ENCODE data around the gene NSUN5. TPM values are rescaled to one million over a fixed set of nuclear protein-coding genes. Genes with fewer than 3 reads are reported as not detected.

NSUN5 gene
- 10 to 100 TPM; 49.7 to 73.8 TPM for total RNA-seq

GRCh38 chr7:73308665-73309214 is at the start of gene NSUN5:
Gene NSUN5 (minus strand): TSS chr7:73308826. CDS start chr7:73308790, 36 bp downstream.
- Mint-ChIP-seq H3K27me3 (no peaks in the 10 kb centered on the region), H3K4me3 (peak within 1 kb of the TSS; percentile 95), H3K27ac (peak within 1 kb of the TSS; percentile 82 to 96), H3K36me3 (peaks cover 20% of the 10 kb centered on the region), H3K9me3 (no peaks in the 10 kb centered on the region), H3K4me1 (ENCODE audit: low read depth in 2 of 2) (peaks cover 30 to 31% of the 10 kb centered on the region in 2 donors)
- ATAC-seq = peak; percentile 95
- peak; percentile 95 for DNase-seq (ENCODE audit: low spot score)

GRCh38 chr7:73356159-73356558 is 47.5 kb upstream of the NSUN5 start:
- H3K4me3 Mint-ChIP-seq = no peak overlapping the region
- ATAC-seq = no peak

GRCh38 chr7:73354821-73355220 is 46.2 kb upstream of the NSUN5 start:
- H3K4me3 Mint-ChIP-seq = no peak overlapping the region
- ATAC-seq (no peak), DNase-seq (ENCODE audit: low spot score) (no peak)
- H3K4me1 Mint-ChIP-seq (ENCODE audit: low read depth in 2 of 2) = peaks cover 0 to 3% of the 10 kb centered on the region in 2 donors
- peaks cover 0 to 6% of the 10 kb centered on the region in 2 donors for H3K27me3 Mint-ChIP-seq
- H3K9me3 Mint-ChIP-seq = no peaks in the 10 kb centered on the region
- no peak overlapping the region for H3K27ac Mint-ChIP-seq
- H3K36me3 Mint-ChIP-seq = no peaks in the 10 kb centered on the region

More at GRCh38 chr7:73356159-73356558, 47.5 kb upstream of the NSUN5 start:
- no peak overlapping the region for H3K27ac Mint-ChIP-seq
- no peak for DNase-seq (ENCODE audit: low spot score)
- H3K36me3 Mint-ChIP-seq = no peaks in the 10 kb centered on the region
- peaks cover 0 to 6% of the 10 kb centered on the region in 2 donors for H3K27me3 Mint-ChIP-seq
- no peaks in the 10 kb centered on the region for H3K9me3 Mint-ChIP-seq
- peaks cover 0 to 3% of the 10 kb centered on the region in 2 donors for H3K4me1 Mint-ChIP-seq (ENCODE audit: low read depth in 2 of 2)

GRCh38 chr7:73354196-73354595 is 45.6 kb upstream of the NSUN5 start:
- no peak for DNase-seq (ENCODE audit: low spot score)
- no peaks in the 10 kb centered on the region for H3K4me1 Mint-ChIP-seq (ENCODE audit: low read depth in 2 of 2)
- H3K36me3 Mint-ChIP-seq = no peaks in the 10 kb centered on the region
- no peaks in the 10 kb centered on the region for H3K9me3 Mint-ChIP-seq
- peaks cover 0 to under 1% of the 10 kb centered on the region in 2 donors for H3K27me3 Mint-ChIP-seq
- ATAC-seq = no peak
- H3K27ac Mint-ChIP-seq = no peak overlapping the region
- no peak overlapping the region for H3K4me3 Mint-ChIP-seq

- Mint-ChIP-seq H3K27me3 (peaks cover 0 to 4% of the 10 kb centered on the region in 2 donors), H3K9me3 (no peaks in the 10 kb centered on the region), H3K4me3 (no peak overlapping the region), H3K36me3 (no peaks in the 10 kb centered on the region), H3K4me1 (ENCODE audit: low read depth in 2 of 2) (no peaks in the 10 kb centered on the region), H3K27ac (no peak overlapping the region)
- no peak for ATAC-seq
- DNase-seq (ENCODE audit: low spot score) = no peak
Measured at GRCh38 chr7:73353243-73353642, 44.6 kb upstream of the NSUN5 start.

- H3K27me3 Mint-ChIP-seq = peaks cover 0 to 9% of the 10 kb centered on the region in 2 donors
- H3K4me1 Mint-ChIP-seq (ENCODE audit: low read depth in 2 of 2) = no peaks in the 10 kb centered on the region
- no peak overlapping the region for H3K27ac Mint-ChIP-seq
- no peak overlapping the region for H3K4me3 Mint-ChIP-seq
- H3K9me3 Mint-ChIP-seq = no peaks in the 10 kb centered on the region
- H3K36me3 Mint-ChIP-seq = no peaks in the 10 kb centered on the region
- ATAC-seq (no peak), DNase-seq (ENCODE audit: low spot score) (no peak)
Measured at GRCh38 chr7:73352784-73353183, 44.2 kb upstream of the NSUN5 start.

- DNase-seq (ENCODE audit: low spot score) (no peak), ATAC-seq (no peak)
- Mint-ChIP-seq H3K4me1 (ENCODE audit: low read depth in 2 of 2) (no peaks in the 10 kb centered on the region), H3K4me3 (no peak overlapping the region), H3K36me3 (no peaks in the 10 kb centered on the region), H3K27ac (peak overlapping the region in 1 of 2 donors; percentile 16), H3K9me3 (no peaks in the 10 kb centered on the region), H3K27me3 (peaks cover 0 to 9% of the 10 kb centered on the region in 2 donors)
Measured at GRCh38 chr7:73351447-73352167, 43.0 kb upstream of the NSUN5 start.

- DNase-seq (ENCODE audit: low spot score) (no peak), ATAC-seq (peak in 1 of 2 donors; percentile 37)
- Mint-ChIP-seq H3K27ac (no peak overlapping the region), H3K36me3 (no peaks in the 10 kb centered on the region), H3K4me3 (no peak overlapping the region), H3K4me1 (ENCODE audit: low read depth in 2 of 2) (no peaks in the 10 kb centered on the region), H3K27me3 (peaks cover 0 to 9% of the 10 kb centered on the region in 2 donors), H3K9me3 (no peaks in the 10 kb centered on the region)
Measured at GRCh38 chr7:73350306-73351068, 41.9 kb upstream of the NSUN5 start.

- no peaks in the 10 kb centered on the region for H3K4me1 Mint-ChIP-seq (ENCODE audit: low read depth in 2 of 2)
- peaks cover 0 to 9% of the 10 kb centered on the region in 2 donors for H3K27me3 Mint-ChIP-seq
- H3K36me3 Mint-ChIP-seq = no peaks in the 10 kb centered on the region
- ATAC-seq (no peak), DNase-seq (ENCODE audit: low spot score) (no peak)
- H3K4me3 Mint-ChIP-seq = no peak overlapping the region
- H3K9me3 Mint-ChIP-seq = no peaks in the 10 kb centered on the region
- no peak overlapping the region for H3K27ac Mint-ChIP-seq
Measured at GRCh38 chr7:73349763-73350162, 41.1 kb upstream of the NSUN5 start.

- Mint-ChIP-seq H3K27me3 (peaks cover 4 to 9% of the 10 kb centered on the region in 2 donors), H3K4me3 (no peak overlapping the region), H3K4me1 (ENCODE audit: low read depth in 2 of 2) (no peaks in the 10 kb centered on the region), H3K27ac (no peak overlapping the region), H3K36me3 (no peaks in the 10 kb centered on the region), H3K9me3 (no peaks in the 10 kb centered on the region)
- peak in 1 of 2 donors; percentile 17 for ATAC-seq
- DNase-seq (ENCODE audit: low spot score) = no peak
Measured at GRCh38 chr7:73345951-73346350, 37.3 kb upstream of the NSUN5 start.

- H3K36me3 Mint-ChIP-seq = no peaks in the 10 kb centered on the region
- H3K4me3 Mint-ChIP-seq = no peak overlapping the region
- no peak overlapping the region for H3K27ac Mint-ChIP-seq
- H3K4me1 Mint-ChIP-seq (ENCODE audit: low read depth in 2 of 2) = no peaks in the 10 kb centered on the region
- H3K9me3 Mint-ChIP-seq = no peaks in the 10 kb centered on the region
- ATAC-seq (no peak), DNase-seq (ENCODE audit: low spot score) (no peak)
- H3K27me3 Mint-ChIP-seq = peaks cover 5 to 9% of the 10 kb centered on the region in 2 donors
Measured at GRCh38 chr7:73345538-73345937, 36.9 kb upstream of the NSUN5 start.

- Mint-ChIP-seq H3K9me3 (no peaks in the 10 kb centered on the region), H3K4me3 (no peak overlapping the region), H3K36me3 (no peaks in the 10 kb centered on the region), H3K4me1 (ENCODE audit: low read depth in 2 of 2) (no peaks in the 10 kb centered on the region), H3K27me3 (peaks cover 9 to 11% of the 10 kb centered on the region in 2 donors), H3K27ac (no peak overlapping the region)
- ATAC-seq (no peak), DNase-seq (ENCODE audit: low spot score) (no peak)
Measured at GRCh38 chr7:73343671-73344380, 35.2 kb upstream of the NSUN5 start.

- DNase-seq (ENCODE audit: low spot score) (no peak), ATAC-seq (no peak)
- H3K9me3 Mint-ChIP-seq = no peaks in the 10 kb centered on the region
- H3K27ac Mint-ChIP-seq = no peak overlapping the region
- no peak overlapping the region for H3K4me3 Mint-ChIP-seq
- no peaks in the 10 kb centered on the region for H3K4me1 Mint-ChIP-seq (ENCODE audit: low read depth in 2 of 2)
- H3K27me3 Mint-ChIP-seq = peaks cover 0 to 11% of the 10 kb centered on the region in 2 donors
- no peaks in the 10 kb centered on the region for H3K36me3 Mint-ChIP-seq
Measured at GRCh38 chr7:73342645-73343044, 34.0 kb upstream of the NSUN5 start.
